Activated gamma-delta T cell treated with anti-CD3 and anti-CD28 coated beads, Interleukin-2, amount 50 U/mL, for 16 hours (primary cell): Measurements from ENCODE around the gene MFAP3.

Experiments
- DNase-seq: peaks from one replicate; pipeline ENCODE4 v3.0.0-alpha.2; 2020; ENCODE audit warnings: low read depth

Gene MFAP3

DNA sequence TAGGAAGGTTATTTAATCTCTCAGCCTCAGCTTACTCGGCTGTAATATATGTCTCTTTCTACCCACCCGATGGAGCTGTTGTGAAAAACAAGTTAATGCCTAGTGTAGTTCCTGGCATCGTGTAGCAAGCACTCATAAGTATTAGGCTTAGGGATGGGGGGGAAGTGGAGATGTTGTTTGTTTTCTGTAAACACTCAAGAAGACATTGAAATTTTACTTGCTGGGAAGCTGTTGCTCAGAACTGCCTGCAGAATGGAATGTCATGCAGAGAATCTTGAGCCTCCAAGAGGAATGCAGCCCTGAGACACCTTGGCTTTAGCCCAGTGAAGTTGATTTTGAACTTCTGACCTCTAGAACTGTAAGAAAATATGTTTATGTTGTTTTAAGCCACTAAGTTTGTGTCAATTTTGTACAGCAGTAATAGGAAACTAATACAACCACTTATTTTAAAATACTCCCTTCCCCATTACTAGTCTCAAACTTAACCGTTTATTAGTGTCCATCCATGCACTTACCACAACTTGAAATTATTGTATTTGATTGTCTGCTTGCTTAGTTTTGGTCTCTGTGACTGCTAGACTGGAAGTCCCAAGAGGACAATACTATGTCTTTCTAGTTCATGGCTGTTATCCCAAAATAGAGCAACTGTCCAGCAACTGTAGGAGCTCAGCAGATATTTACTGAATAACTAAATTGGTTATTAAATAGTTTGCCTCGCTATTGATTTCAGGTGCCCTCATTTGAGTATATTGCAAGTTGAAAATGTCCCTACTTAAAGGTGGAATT lies 53.8 kb downstream of the MFAP3 start:
- no peak for DNase-seq

DNA sequence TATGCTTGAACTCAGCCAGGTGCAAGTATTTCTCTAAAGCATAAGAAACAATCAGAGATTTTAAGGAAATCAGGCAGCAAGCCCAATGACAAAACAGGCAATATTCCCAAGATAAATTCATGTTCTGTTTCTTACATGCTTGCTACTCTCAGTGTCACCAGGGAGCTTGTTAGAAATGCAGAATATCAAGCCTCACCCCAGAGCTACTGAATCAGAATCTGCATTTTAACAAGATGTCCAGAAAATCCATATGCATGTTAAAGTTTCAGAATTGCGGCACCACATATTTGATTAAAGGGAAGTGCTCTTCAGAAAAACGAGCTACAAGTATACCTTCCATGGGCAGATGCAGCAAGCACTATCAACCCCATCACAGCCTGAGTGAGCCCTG lies 54.4 kb downstream of the MFAP3 start:
- DNase-seq = no peak

DNA sequence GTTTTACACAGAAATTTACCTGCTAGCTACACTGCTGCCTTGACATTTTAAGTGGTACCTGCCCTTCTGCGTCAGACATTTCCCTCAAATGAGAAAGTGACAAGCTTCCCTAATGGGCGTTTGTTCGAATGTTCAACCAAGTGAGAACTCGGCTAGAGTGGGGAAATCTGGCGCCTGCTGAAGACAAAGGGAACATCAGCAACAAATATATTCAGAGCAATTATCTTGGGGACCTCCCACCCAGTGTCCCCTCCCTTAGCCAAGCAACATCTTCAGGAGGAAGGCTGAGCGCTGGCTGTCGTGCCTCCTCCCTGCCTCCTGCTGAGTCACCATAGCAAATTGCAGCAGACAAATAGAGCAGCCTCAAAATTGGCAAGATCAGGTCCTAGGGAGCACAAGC lies 57.1 kb downstream of the MFAP3 start:
- DNase-seq = no peak

DNA sequence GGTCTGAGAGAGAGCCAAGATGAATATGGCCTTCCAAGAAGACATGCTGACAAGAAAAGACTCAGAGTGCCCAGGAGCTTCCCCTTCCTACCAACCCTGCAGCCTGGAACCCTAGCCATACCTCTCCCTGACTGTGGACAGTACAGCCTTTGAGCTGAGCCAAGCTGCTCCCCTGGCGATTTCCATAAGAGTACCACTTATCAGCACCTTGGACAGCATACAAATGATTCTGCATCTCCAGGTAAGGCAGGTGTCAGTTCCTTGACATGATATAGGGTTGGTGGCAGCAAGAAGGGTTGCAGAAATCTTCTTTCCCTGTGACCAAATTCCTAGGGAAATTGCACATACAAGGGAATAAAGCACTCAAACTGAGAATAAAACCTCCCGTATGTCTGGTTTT lies 58.3 kb downstream of the MFAP3 start:
- no peak for DNase-seq

DNA sequence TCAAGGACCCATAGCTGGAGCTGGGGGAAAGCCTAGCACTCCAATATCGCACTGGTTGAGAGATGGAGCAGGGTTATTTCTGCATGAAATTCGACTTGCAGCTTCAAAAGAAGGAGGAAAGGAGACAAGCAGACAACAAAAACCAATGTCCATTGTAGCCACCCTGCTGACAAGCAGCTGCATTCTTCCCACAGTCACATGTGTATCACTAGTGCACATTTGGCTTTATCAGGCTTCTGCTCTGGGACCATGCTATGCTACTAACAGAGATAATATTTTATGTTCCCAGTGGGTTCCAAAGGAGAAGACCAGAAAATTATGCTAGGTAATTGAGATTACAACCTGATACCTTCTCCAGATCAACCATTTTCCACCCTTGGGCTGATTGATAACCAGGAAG lies 59.7 kb downstream of the MFAP3 start:
- no peak for DNase-seq

DNA sequence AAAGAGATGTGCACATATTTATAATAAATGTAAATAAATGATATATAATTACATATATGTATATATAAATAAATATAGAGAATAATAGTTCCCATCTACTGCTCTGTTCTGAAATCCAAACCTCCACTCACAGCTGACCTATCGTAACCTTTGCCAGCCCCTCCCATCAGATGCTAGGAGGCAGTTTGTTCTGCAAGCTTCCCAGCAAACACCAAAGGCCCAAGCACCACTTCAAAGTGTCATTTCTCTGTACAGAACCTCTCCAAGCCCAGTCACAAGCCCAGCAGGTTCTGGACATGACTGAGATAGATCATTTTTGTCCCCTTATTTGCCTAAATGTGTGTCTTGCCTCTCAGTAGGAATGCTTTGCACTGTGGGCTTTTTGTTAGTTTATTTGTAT lies 62.4 kb downstream of the MFAP3 start:
- DNase-seq = no peak

DNA sequence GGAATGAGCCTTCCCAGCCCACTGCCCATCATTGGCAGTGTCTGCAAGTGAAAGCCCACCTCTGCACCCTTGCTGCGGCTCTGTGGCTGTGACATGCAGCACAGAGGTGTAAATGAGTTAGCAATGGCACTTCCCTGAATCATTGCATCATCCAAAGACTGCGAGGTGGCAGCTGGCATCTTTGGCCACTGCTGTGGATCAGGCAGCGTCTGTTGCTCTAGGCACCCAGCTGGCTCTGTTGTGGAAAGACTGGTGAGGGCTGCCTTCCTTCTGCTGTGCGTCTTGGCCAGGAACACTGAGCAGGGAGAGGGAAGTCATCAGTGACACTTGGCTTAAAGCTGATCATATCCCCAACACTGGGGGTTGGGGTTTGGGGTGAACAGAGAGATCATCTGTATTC lies 64.5 kb downstream of the MFAP3 start:
- DNase-seq = no peak
